ENCODE data around the gene SYCE3.

SYCE3 gene

DNA sequence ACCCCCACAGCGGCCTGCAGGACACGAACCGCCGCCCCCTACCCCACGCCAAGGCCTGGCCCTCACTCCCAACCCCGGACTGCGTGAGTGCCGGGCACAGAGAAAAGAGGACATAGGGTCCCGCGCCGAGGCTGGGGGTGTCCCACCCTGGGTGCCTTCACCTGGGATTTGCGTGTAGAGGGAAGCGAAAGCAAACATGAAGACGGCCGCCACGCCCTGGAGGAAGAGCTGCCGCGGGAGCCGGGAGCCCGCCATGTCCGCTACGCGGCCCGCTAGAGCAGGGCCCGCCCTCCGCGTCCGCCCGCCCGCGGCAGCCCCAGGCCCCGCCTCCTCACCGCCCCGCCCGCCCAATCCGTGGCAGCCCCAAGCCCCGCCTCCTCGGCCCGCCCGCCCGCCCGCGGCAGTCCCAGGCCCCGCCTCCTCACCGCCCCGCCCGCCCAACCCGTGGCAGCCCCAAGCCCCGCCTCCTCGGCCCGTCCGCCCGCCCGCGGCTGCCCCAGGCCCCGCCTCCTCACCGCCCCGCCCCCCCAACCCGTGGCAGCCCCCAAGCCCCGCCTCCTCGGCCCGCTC is 55.2 kb downstream of the SYCE3 start, which contains the start of gene LMF2:
Gene LMF2 (minus strand): TSS at position 282 of the 570 bp plus-strand sequence. CDS start 27 bp downstream, at position 255.
- H3K4me3 ChIP-seq (replicated peaks; ENCODE audit: low read depth, low read length): peak within 1 kb of the TSS; percentile 96
- DNase-seq (ENCODE audit: low read depth): no peak
- TF ChIP-seq, protein P1, sequence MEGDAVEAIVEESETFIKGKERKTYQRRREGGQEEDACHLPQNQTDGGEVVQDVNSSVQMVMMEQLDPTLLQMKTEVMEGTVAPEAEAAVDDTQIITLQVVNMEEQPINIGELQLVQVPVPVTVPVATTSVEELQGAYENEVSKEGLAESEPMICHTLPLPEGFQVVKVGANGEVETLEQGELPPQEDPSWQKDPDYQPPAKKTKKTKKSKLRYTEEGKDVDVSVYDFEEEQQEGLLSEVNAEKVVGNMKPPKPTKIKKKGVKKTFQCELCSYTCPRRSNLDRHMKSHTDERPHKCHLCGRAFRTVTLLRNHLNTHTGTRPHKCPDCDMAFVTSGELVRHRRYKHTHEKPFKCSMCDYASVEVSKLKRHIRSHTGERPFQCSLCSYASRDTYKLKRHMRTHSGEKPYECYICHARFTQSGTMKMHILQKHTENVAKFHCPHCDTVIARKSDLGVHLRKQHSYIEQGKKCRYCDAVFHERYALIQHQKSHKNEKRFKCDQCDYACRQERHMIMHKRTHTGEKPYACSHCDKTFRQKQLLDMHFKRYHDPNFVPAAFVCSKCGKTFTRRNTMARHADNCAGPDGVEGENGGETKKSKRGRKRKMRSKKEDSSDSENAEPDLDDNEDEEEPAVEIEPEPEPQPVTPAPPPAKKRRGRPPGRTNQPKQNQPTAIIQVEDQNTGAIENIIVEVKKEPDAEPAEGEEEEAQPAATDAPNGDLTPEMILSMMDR (IDR thresholded peaks at IDR 0.05; ENCODE audit: low read length, missing control alignments): no peak

DNA sequence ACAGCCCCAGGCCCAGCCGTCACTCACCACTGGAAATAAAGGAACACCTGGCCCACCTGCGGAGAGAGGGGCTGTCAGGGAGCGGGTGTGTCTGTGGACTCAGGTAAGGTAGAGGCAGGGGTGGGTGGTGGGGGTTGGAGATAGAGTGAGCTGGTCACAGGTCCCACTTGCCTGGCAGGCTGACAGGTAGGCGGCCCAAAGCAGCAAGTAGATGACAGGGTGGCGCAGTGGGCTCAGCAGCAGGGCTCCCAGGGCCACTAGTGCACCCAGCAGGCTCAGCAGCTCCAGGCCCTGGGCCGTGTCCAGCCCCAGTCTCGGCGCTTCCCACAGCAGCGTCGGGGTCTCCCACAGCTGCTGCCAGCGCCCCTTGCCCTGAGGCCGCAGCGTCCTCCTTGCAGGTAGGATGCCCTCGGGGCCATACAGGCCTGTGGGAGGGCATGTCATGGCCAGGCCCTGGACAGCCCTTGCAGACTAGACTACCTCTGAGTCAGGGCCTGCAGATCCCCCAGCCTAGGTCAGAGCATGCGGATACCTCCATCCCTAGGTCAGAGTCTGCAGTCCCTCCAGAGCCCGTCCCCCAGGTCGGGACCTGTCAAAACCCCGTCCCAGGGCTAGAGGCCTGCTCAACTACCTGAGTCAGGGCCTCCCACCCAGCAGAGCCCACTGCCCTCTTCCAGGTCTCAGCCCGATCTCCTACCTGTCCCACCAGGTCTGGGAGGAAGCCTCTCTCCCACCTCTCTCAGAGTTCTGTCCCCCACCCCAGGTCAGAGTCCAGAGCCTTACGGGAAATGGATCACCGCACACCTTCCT is 55.9 kb downstream of the SYCE3 start:
- no peak for DNase-seq (ENCODE audit: low read depth)
- TF ChIP-seq, protein P1 (IDR thresholded peaks at IDR 0.05; ENCODE audit: low read length, missing control alignments): no peak
- peak overlapping the region; percentile 96 for H3K4me3 ChIP-seq (replicated peaks; ENCODE audit: low read depth, low read length)

GRCh38 chr22:50505776-50506610 is 56.7 kb downstream of the SYCE3 start:
- H3K4me3 ChIP-seq (replicated peaks; ENCODE audit: low read depth, low read length): peak overlapping the region; percentile 96
- no peak for DNase-seq (ENCODE audit: low read depth)
- TF ChIP-seq, protein P1 (IDR thresholded peaks at IDR 0.05; ENCODE audit: low read length, missing control alignments): no peak

DNA sequence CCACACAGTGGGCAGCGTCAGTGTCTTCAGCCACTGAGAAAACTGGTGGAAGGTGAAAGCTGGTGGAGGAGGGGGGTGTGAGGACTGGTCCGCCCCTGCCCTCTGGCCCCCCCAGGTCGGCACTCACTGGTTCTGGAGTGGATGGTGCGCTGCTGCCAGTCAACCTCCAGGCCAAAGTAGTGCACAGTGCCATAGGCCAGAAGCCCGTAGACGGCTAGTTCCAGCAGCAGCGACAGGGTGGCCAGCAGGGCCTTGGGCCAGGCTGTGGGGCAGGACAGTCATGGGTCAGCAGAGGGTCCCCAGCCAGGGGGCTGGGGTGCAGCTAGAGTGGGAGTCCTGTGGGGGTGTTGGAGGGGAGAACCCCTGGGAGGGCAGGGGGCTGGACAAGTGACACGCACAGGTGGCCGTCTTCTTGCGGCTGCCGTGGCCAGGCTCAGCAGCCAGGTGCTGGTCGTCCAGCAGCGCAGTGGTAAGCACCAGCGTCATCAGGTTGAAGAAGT is 57.4 kb downstream of the SYCE3 start:
- DNase-seq (ENCODE audit: low read depth): no peak
- no peak overlapping the region for H3K4me3 ChIP-seq (replicated peaks; ENCODE audit: low read depth, low read length)
- TF ChIP-seq, protein P1 (IDR thresholded peaks at IDR 0.05; ENCODE audit: low read length, missing control alignments): no peak

- TF ChIP-seq, protein P1 (IDR thresholded peaks at IDR 0.05; ENCODE audit: low read length, missing control alignments): no peak
- DNase-seq (ENCODE audit: low read depth): no peak
- H3K4me3 ChIP-seq (replicated peaks; ENCODE audit: low read depth, low read length): no peak overlapping the region
Observed at GRCh38 chr22:50504369-50505211, 58.1 kb downstream of the SYCE3 start.

Measured in fibroblast of pulmonary artery (primary cell).